HEK293 (cell line): Measurements from ENCODE around the gene AUP1.

Source experiments
- KLF16 ChIP-seq: fragments of 450-650 bp; formaldehyde crosslinking; IDR thresholded peaks from 2 replicates; pipeline ENCODE4 v1.5.1; 2017; ENCODE audit warnings: missing biosample characterization, missing genetic modification characterization
- OVOL3 ChIP-seq: fragments of 450-650 bp; formaldehyde crosslinking; IDR thresholded peaks from 2 replicates; pipeline ENCODE4 v1.5.1; 2016; ENCODE audit warnings: missing biosample characterization, missing genetic modification characterization
- PBX3 ChIP-seq: sonication (generic); formaldehyde crosslinking; IDR thresholded peaks from 2 replicates; pipeline ENCODE4 v1.8.1; 2022; ENCODE audit warnings: mild to moderate bottlenecking, moderate library complexity, missing genetic modification reagents
- PRDM1 ChIP-seq: fragments of 450-650 bp; formaldehyde crosslinking; IDR thresholded peaks from 2 replicates; pipeline ENCODE4; 2016; ENCODE audit warnings: missing biosample characterization, missing genetic modification characterization
- REPIN1 ChIP-seq: fragments of 450-650 bp; formaldehyde crosslinking; IDR thresholded peaks from 2 replicates; pipeline ENCODE4 v1.5.1; 2017; ENCODE audit warnings: missing biosample characterization, missing genetic modification characterization, low read depth
- SCRT1 ChIP-seq: fragments of 450-650 bp; formaldehyde crosslinking; IDR thresholded peaks from 2 replicates; pipeline ENCODE4 v1.5.1; 2016; ENCODE audit warnings: missing biosample characterization, missing genetic modification characterization, borderline replicate concordance
- ZBTB10 ChIP-seq: fragments of 450-650 bp; formaldehyde crosslinking; IDR thresholded peaks from 2 replicates; pipeline ENCODE4 v1.5.1; 2016; ENCODE audit warnings: missing biosample characterization, missing genetic modification characterization
- ZFP41 ChIP-seq: fragments of 450-650 bp; formaldehyde crosslinking; IDR thresholded peaks from 2 replicates; pipeline ENCODE4 v1.5.1; 2016; ENCODE audit warnings: missing biosample characterization, missing genetic modification characterization, borderline replicate concordance
- ZNF140 ChIP-seq: fragments of 450-650 bp; formaldehyde crosslinking; IDR thresholded peaks from 2 replicates; pipeline ENCODE4 v1.5.1; 2016; ENCODE audit warnings: missing biosample characterization, missing genetic modification characterization
- ZNF174 ChIP-seq: fragments of 450-650 bp; formaldehyde crosslinking; IDR thresholded peaks from 2 replicates; pipeline ENCODE4 v1.5.0; 2017; ENCODE audit warnings: missing biosample characterization, mild to moderate bottlenecking, missing genetic modification characterization
- ZNF18 ChIP-seq: fragments of 450-650 bp; formaldehyde crosslinking; IDR thresholded peaks from 2 replicates; pipeline ENCODE4 v1.5.1; 2016; ENCODE audit warnings: missing biosample characterization, missing genetic modification characterization
- ZNF239 ChIP-seq: fragments of 450-650 bp; formaldehyde crosslinking; IDR thresholded peaks from 2 replicates; pipeline ENCODE4 v1.5.1; 2016; ENCODE audit warnings: missing biosample characterization, missing genetic modification characterization
- ZNF24 ChIP-seq: fragments of 450-650 bp; formaldehyde crosslinking; IDR thresholded peaks from 2 replicates; pipeline ENCODE4 v1.5.1; 2016; ENCODE audit warnings: missing biosample characterization, missing genetic modification characterization
- ZNF248 ChIP-seq: fragments of 450-650 bp; formaldehyde crosslinking; IDR thresholded peaks from 2 replicates; pipeline ENCODE4 v1.5.1; 2017; ENCODE audit warnings: missing biosample characterization, missing genetic modification characterization
- ZNF416 ChIP-seq: fragments of 450-650 bp; formaldehyde crosslinking; IDR thresholded peaks from 2 replicates; pipeline ENCODE4 v1.5.1; 2016; ENCODE audit warnings: missing biosample characterization, missing genetic modification characterization
- ZNF433 ChIP-seq: fragments of 450-650 bp; formaldehyde crosslinking; IDR thresholded peaks from 2 replicates; pipeline ENCODE4 v1.5.1; 2016; ENCODE audit warnings: missing biosample characterization, missing genetic modification characterization, low read depth
- ZNF585B ChIP-seq: fragments of 450-650 bp; formaldehyde crosslinking; IDR thresholded peaks from 2 replicates; pipeline ENCODE4 v1.5.1; 2016; ENCODE audit warnings: missing biosample characterization, missing genetic modification characterization
- ZNF596 ChIP-seq: fragments of 450-650 bp; IDR thresholded peaks from 2 replicates; pipeline ENCODE4 v1.5.0; 2018; ENCODE audit warnings: missing biosample characterization, mild to moderate bottlenecking, missing genetic modification characterization, moderate library complexity
- ZNF624 ChIP-seq: fragments of 450-650 bp; formaldehyde crosslinking; IDR thresholded peaks from 2 replicates; pipeline ENCODE4 v1.5.1; 2017; ENCODE audit warnings: missing biosample characterization, missing genetic modification characterization
- ZNF639 ChIP-seq: fragments of 450-650 bp; formaldehyde crosslinking; IDR thresholded peaks from 2 replicates; pipeline ENCODE4 v1.5.1; 2016; ENCODE audit warnings: missing biosample characterization, missing genetic modification characterization
- TF ChIP-seq, protein P1 (sequence below): fragments of 450-650 bp; formaldehyde crosslinking; IDR thresholded peaks from 2 replicates; pipeline ENCODE4 v1.5.1; 2017; ENCODE audit warnings: missing biosample characterization, missing genetic modification characterization
- TF ChIP-seq, protein P2 (sequence below): fragments of 450-650 bp; formaldehyde crosslinking; IDR thresholded peaks from 2 replicates; pipeline ENCODE4 v1.5.1; 2016; ENCODE audit warnings: missing biosample characterization, missing genetic modification characterization
- TF ChIP-seq, protein P3 (sequence below): fragments of 450-650 bp; formaldehyde crosslinking; IDR thresholded peaks from 2 replicates; pipeline ENCODE4 v1.5.1; 2016; ENCODE audit warnings: missing biosample characterization, missing genetic modification characterization
- TF ChIP-seq, protein P4 (sequence below): fragments of 450-650 bp; formaldehyde crosslinking; IDR thresholded peaks from 2 replicates; pipeline ENCODE4 v1.5.1; 2016; ENCODE audit warnings: missing biosample characterization, missing genetic modification characterization
- TF ChIP-seq, protein P5 (sequence below): fragments of 450-650 bp; formaldehyde crosslinking; IDR thresholded peaks from 2 replicates; pipeline ENCODE4 v1.5.1; 2016; ENCODE audit warnings: missing biosample characterization, missing genetic modification characterization

The AUP1 gene

DNA sequence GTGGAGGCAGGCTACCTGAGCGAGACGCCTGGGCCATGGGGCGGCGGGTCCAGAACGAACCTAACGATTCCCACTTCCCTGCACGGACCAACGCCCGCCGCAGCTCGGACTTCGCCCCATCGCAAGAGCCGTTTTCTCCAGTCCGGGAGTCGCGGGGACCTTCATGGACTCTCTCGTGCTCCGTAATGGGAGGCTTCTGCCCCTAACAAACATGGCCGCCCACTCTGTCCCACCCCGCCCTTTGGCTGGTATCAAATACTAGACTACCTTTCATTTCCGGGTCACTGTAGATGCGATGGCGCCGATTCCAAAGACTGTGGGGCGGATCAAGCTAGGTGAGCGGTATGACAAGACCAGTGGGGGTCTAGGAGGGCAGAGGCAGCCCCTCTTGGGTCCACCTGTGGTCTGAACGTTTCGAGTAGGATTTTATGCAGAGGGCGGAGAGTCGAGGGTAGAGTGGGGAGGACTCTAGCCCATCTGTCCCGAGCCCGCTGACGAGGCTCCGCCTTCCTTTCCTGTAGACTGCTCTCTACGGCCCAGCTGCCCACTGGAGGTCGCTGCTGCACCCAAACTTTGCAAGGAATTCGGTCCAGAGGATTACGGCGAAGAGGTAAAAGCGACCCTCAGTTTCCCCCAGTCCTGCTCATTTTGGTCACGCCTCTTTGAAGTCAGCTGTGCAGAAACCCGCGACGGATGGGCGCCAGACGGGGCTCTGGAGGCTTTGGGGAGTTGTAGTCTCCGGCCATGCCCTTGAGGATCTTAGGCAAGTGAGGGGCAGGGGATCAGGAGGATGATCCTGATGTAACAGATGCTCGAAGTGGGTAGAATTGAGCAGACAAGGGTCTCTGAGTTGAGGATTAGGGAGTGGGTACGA lies 46.5 kb downstream of the AUP1 start, which contains the start of the genes CCDC142 and TTC31 (continued):
- TF ChIP-seq PBX3 (no peak), ZNF24 (tag by site-specific recombination) (no peak; the same call in 1 of the 2 replicates), ZFP41 (tag by site-specific recombination) (no peak), ZNF239 (no peak), ZNF624 (no peak), KLF16 (0 out of 2 replicates have a peak, but pooled peaks have one; percentile 28), ZNF140 (no peak), ZNF174 (tag by site-specific recombination) (no peak), ZNF248 (tag by site-specific recombination) (no peak), PRDM1 (tag by site-specific recombination) (no peak), ZNF433 (tag by site-specific recombination) (no peak), REPIN1 (tag by site-specific recombination) (no peak), SCRT1 (no peak), OVOL3 (tag by site-specific recombination) (no peak), ZNF596 (no peak), ZNF639 (tag by site-specific recombination) (no peak), ZNF416 (no peak), ZBTB10 (tag by site-specific recombination) (0 out of 2 replicates have a peak, but pooled peaks have one; percentile 34), ZNF585B (tag by site-specific recombination) (no peak), ZNF18 (tag by site-specific recombination) (no peak)
- TF ChIP-seq, protein P1, sequence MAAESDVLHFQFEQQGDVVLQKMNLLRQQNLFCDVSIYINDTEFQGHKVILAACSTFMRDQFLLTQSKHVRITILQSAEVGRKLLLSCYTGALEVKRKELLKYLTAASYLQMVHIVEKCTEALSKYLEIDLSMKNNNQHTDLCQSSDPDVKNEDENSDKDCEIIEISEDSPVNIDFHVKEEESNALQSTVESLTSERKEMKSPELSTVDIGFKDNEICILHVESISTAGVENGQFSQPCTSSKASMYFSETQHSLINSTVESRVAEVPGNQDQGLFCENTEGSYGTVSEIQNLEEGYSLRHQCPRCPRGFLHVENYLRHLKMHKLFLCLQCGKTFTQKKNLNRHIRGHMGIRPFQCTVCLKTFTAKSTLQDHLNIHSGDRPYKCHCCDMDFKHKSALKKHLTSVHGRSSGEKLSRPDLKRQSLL = no peak
- TF ChIP-seq, protein P2, sequence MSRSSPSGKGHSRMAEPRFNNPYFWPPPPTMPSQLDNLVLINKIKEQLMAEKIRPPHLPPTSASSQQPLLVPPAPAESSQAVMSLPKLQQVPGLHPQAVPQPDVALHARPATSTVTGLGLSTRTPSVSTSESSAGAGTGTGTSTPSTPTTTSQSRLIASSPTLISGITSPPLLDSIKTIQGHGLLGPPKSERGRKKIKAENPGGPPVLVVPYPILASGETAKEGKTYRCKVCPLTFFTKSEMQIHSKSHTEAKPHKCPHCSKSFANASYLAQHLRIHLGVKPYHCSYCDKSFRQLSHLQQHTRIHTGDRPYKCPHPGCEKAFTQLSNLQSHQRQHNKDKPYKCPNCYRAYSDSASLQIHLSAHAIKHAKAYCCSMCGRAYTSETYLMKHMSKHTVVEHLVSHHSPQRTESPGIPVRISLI = no peak
- TF ChIP-seq, protein P3, sequence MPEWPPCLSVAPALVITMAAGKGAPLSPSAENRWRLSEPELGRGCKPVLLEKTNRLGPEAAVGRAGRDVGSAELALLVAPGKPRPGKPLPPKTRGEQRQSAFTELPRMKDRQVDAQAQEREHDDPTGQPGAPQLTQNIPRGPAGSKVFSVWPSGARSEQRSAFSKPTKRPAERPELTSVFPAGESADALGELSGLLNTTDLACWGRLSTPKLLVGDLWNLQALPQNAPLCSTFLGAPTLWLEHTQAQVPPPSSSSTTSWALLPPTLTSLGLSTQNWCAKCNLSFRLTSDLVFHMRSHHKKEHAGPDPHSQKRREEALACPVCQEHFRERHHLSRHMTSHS (tag by site-specific recombination) = no peak
- TF ChIP-seq, protein P4, sequence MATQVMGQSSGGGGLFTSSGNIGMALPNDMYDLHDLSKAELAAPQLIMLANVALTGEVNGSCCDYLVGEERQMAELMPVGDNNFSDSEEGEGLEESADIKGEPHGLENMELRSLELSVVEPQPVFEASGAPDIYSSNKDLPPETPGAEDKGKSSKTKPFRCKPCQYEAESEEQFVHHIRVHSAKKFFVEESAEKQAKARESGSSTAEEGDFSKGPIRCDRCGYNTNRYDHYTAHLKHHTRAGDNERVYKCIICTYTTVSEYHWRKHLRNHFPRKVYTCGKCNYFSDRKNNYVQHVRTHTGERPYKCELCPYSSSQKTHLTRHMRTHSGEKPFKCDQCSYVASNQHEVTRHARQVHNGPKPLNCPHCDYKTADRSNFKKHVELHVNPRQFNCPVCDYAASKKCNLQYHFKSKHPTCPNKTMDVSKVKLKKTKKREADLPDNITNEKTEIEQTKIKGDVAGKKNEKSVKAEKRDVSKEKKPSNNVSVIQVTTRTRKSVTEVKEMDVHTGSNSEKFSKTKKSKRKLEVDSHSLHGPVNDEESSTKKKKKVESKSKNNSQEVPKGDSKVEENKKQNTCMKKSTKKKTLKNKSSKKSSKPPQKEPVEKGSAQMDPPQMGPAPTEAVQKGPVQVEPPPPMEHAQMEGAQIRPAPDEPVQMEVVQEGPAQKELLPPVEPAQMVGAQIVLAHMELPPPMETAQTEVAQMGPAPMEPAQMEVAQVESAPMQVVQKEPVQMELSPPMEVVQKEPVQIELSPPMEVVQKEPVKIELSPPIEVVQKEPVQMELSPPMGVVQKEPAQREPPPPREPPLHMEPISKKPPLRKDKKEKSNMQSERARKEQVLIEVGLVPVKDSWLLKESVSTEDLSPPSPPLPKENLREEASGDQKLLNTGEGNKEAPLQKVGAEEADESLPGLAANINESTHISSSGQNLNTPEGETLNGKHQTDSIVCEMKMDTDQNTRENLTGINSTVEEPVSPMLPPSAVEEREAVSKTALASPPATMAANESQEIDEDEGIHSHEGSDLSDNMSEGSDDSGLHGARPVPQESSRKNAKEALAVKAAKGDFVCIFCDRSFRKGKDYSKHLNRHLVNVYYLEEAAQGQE (tag by site-specific recombination) = no peak
- TF ChIP-seq, protein P5, sequence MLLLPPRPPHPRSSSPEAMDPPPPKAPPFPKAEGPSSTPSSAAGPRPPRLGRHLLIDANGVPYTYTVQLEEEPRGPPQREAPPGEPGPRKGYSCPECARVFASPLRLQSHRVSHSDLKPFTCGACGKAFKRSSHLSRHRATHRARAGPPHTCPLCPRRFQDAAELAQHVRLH (tag by site-specific recombination) = no peak
